ENCODE measurements around the gene SALL2.

- no peak for TF ChIP-seq YY1 (IDR thresholded peaks at IDR 0.05; ENCODE audit: insufficient read depth, insufficient read length)
- TF ChIP-seq ZNF274 (IDR thresholded peaks at IDR 0.05; ENCODE audit: low read depth, low read length) = no peak
- no peak for TF ChIP-seq SUZ12 (IDR thresholded peaks at IDR 0.05; ENCODE audit: extremely low read depth, insufficient read depth, insufficient read length)
Measured at GRCh38 chr14:21521501-21521900, 4.6 kb downstream of the SALL2 start.
